ENCODE measurements around the gene SYNC.
A peak's percentile ranks its signal among the peaks of the same experiment; 100 is the strongest.
"Not testable (repeated sequence)": the region's sequence is repeated elsewhere in the genome, so short reads cannot be mapped to it uniquely, and the experiment has no call there.

The SYNC gene

GRCh38 chr1:32701421-32701911 is 1.1 kb downstream of the SYNC start:
- no peak overlapping the region for H3K27ac ChIP-seq
- TF ChIP-seq ZFX (IDR thresholded peaks at IDR 0.05) = no peak
- no peak for TF ChIP-seq CTCF (conservative IDR thresholded peaks at IDR 0.05)

- H3K27ac ChIP-seq = not testable (repeated sequence)
Measured at GRCh38 chr1:32696996-32697395, 5.6 kb downstream of the SYNC start.

GRCh38 chr1:32696041-32696440 is 6.5 kb downstream of the SYNC start:
- TF ChIP-seq ZFX (IDR thresholded peaks at IDR 0.05) (no peak), CTCF (conservative IDR thresholded peaks at IDR 0.05) (no peak)
- no peak overlapping the region for H3K27ac ChIP-seq

- H3K27ac ChIP-seq = peak overlapping the region; percentile 34
Measured at GRCh38 chr1:32695098-32695904, 7.3 kb downstream of the SYNC start.

GRCh38 chr1:32693455-32694174 is 9.0 kb downstream of the SYNC start:
- H3K27ac ChIP-seq = no peak overlapping the region
- TF ChIP-seq ZFX (IDR thresholded peaks at IDR 0.05) (no peak), CTCF (conservative IDR thresholded peaks at IDR 0.05) (no peak)

More at GRCh38 chr1:32695098-32695904, 7.3 kb downstream of the SYNC start:
- no peak for TF ChIP-seq CTCF (conservative IDR thresholded peaks at IDR 0.05)
- no peak for TF ChIP-seq ZFX (IDR thresholded peaks at IDR 0.05)

GRCh38 chr1:32686387-32686786 is 16.2 kb downstream of the SYNC start:
- H3K27ac ChIP-seq = no peak overlapping the region
- TF ChIP-seq ZFX (IDR thresholded peaks at IDR 0.05) = no peak
- no peak for TF ChIP-seq CTCF (conservative IDR thresholded peaks at IDR 0.05)

GRCh38 chr1:32685498-32685897 is 17.1 kb downstream of the SYNC start:
- H3K27ac ChIP-seq = no peak overlapping the region
- TF ChIP-seq ZFX (IDR thresholded peaks at IDR 0.05) (no peak), CTCF (conservative IDR thresholded peaks at IDR 0.05) (no peak)
